ENCODE results near the gene PHLDB1.
A peak's percentile ranks its signal among the peaks of the same experiment; 100 is the strongest.

The PHLDB1 gene

GRCh38 chr11:118623269-118623655 lies 15.8 kb downstream of the PHLDB1 start:
- peak; percentile 23 for DNase-seq

- DNase-seq: no peak
Observed at GRCh38 chr11:118625036-118625690, 17.7 kb downstream of the PHLDB1 start.

- DNase-seq: no peak
Observed at GRCh38 chr11:118625976-118626375, 18.6 kb downstream of the PHLDB1 start.

GRCh38 chr11:118627566-118627965 lies 20.2 kb downstream of the PHLDB1 start:
- DNase-seq: no peak

GRCh38 chr11:118628031-118628430 lies 20.6 kb downstream of the PHLDB1 start:
- DNase-seq: no peak

GRCh38 chr11:118628432-118628831 lies 21.0 kb downstream of the PHLDB1 start:
- DNase-seq: no peak

GRCh38 chr11:118628861-118629549 lies 21.6 kb downstream of the PHLDB1 start:
- no peak for DNase-seq

- DNase-seq: no peak
Observed at GRCh38 chr11:118629761-118630661, 22.6 kb downstream of the PHLDB1 start.

GRCh38 chr11:118631142-118631909 lies 23.9 kb downstream of the PHLDB1 start:
- no peak for DNase-seq

- DNase-seq: no peak
Observed at GRCh38 chr11:118632577-118633318, 25.3 kb downstream of the PHLDB1 start.

- no peak for DNase-seq
Observed at GRCh38 chr11:118633319-118633690, 25.9 kb downstream of the PHLDB1 start.

- no peak for DNase-seq
Observed at GRCh38 chr11:118633979-118634378, 26.6 kb downstream of the PHLDB1 start.

- peak; percentile 69 for DNase-seq
Observed at GRCh38 chr11:118634431-118635236, 27.2 kb downstream of the PHLDB1 start.

GRCh38 chr11:118635237-118635591 lies 27.8 kb downstream of the PHLDB1 start:
- peak; percentile 34 for DNase-seq

- DNase-seq: no peak
Observed at GRCh38 chr11:118635642-118636041, 28.2 kb downstream of the PHLDB1 start.

GRCh38 chr11:118636569-118637290 lies 29.3 kb downstream of the PHLDB1 start:
- no peak for DNase-seq

- DNase-seq: no peak
Observed at GRCh38 chr11:118638726-118639125, 31.3 kb downstream of the PHLDB1 start.

- no peak for DNase-seq
Observed at GRCh38 chr11:118639899-118640298, 32.5 kb downstream of the PHLDB1 start.

- DNase-seq: no peak
Observed at GRCh38 chr11:118640332-118641154, 33.1 kb downstream of the PHLDB1 start.
